ENCODE measurements around the gene THUMPD3. TPM values are rescaled to one million over a fixed set of nuclear protein-coding genes. Genes with fewer than 3 reads are reported as not detected.

Gene THUMPD3
- total and polyA plus RNA-seq, 9 of the 15 experiments (the other 6 are each of a cell fraction or from before 2014, with no cell fraction given) = 58.3 to 132 (median 113) TPM

DNA sequence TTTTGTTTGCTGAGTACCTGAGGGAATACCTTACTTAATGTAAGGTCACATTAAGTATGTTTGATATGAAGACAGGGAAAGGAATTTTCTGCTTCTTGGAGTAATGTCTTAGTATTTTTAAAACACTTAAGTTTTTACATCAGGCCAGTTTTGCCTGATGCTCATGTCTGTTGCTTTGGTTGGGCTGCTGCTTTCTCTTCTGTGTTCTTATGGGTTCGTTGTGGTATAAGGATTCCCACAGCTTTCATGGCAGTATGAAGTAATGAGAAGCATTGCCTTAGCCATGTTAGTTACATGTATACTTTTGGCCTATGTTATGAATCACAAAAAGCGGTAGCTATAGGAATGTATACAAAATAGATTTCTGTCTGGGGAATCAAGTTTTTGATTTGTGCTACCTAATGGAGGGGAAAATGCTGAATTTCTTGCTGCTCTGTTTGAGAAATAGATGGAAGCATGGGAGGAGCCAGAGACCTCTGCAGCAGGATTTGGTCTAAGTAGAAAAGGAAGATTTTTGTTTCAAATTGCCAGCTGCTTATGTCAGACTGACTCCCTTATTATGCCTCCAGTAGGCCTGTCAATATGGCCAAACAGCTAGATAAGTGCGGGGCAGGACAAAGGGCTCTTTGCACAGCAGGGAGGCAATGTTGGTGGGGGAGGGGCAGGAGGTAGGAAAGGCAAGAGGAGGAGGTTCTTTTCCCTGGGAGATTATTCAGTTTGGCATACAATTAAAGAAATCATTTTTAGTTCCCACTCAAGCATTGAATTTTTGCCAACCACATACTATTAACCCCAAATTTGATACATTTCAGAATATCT is 39.8 kb downstream of the THUMPD3 start (continued):
- TF ChIP-seq, protein P1, sequence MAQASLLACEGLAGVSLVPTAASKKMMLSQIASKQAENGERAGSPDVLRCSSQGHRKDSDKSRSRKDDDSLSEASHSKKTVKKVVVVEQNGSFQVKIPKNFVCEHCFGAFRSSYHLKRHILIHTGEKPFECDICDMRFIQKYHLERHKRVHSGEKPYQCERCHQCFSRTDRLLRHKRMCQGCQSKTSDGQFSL (CRISPR knock-in tag; IDR thresholded peaks at IDR 0.05) = no peak
- TF ChIP-seq, protein P1 (tag; IDR thresholded peaks at IDR 0.05) = no peak
- no peak for TF ChIP-seq SIN3B (IDR thresholded peaks at IDR 0.05; ENCODE audit: low read depth)
- TF ChIP-seq, protein P2, sequence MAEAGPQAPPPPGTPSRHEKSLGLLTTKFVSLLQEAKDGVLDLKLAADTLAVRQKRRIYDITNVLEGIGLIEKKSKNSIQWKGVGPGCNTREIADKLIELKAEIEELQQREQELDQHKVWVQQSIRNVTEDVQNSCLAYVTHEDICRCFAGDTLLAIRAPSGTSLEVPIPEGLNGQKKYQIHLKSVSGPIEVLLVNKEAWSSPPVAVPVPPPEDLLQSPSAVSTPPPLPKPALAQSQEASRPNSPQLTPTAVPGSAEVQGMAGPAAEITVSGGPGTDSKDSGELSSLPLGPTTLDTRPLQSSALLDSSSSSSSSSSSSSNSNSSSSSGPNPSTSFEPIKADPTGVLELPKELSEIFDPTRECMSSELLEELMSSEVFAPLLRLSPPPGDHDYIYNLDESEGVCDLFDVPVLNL (CRISPR knock-in tag; IDR thresholded peaks at IDR 0.05; ENCODE audit: low read depth) = no peak
- TF ChIP-seq ZNF668 (CRISPR knock-in tag; IDR thresholded peaks at IDR 0.05) = no peak
- peak; percentile 93 for TF ChIP-seq NBN (IDR thresholded peaks at IDR 0.05; ENCODE audit: low read depth)
- no peak for TF ChIP-seq POLR2H (tag; IDR thresholded peaks at IDR 0.05; ENCODE audit: low read depth)
- no peak for TF ChIP-seq GATAD2A (IDR thresholded peaks at IDR 0.05)
- TF ChIP-seq RFX1 (IDR thresholded peaks at IDR 0.05) = no peak; the same call in 1 of the 2 replicates
- TF ChIP-seq, protein P3, sequence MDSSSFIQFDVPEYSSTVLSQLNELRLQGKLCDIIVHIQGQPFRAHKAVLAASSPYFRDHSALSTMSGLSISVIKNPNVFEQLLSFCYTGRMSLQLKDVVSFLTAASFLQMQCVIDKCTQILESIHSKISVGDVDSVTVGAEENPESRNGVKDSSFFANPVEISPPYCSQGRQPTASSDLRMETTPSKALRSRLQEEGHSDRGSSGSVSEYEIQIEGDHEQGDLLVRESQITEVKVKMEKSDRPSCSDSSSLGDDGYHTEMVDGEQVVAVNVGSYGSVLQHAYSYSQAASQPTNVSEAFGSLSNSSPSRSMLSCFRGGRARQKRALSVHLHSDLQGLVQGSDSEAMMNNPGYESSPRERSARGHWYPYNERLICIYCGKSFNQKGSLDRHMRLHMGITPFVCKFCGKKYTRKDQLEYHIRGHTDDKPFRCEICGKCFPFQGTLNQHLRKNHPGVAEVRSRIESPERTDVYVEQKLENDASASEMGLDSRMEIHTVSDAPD (CRISPR knock-in tag; IDR thresholded peaks at IDR 0.05) = no peak
- no peak for TF ChIP-seq TCF7L2 (IDR thresholded peaks at IDR 0.05; ENCODE audit: low read depth, low read length)
- TF ChIP-seq MYC (IDR thresholded peaks at IDR 0.05; ENCODE audit: low read depth, low read length) = 0 out of 2 replicates have a peak, but pooled peaks have one; percentile 31
- no peak for TF ChIP-seq MYC (CRISPR knock-in tag; IDR thresholded peaks at IDR 0.05; ENCODE audit: borderline replicate concordance, low read depth)
- no peak for TF ChIP-seq ZNF507 (tag; conservative IDR thresholded peaks at IDR 0.05)
- TF ChIP-seq, protein P4, sequence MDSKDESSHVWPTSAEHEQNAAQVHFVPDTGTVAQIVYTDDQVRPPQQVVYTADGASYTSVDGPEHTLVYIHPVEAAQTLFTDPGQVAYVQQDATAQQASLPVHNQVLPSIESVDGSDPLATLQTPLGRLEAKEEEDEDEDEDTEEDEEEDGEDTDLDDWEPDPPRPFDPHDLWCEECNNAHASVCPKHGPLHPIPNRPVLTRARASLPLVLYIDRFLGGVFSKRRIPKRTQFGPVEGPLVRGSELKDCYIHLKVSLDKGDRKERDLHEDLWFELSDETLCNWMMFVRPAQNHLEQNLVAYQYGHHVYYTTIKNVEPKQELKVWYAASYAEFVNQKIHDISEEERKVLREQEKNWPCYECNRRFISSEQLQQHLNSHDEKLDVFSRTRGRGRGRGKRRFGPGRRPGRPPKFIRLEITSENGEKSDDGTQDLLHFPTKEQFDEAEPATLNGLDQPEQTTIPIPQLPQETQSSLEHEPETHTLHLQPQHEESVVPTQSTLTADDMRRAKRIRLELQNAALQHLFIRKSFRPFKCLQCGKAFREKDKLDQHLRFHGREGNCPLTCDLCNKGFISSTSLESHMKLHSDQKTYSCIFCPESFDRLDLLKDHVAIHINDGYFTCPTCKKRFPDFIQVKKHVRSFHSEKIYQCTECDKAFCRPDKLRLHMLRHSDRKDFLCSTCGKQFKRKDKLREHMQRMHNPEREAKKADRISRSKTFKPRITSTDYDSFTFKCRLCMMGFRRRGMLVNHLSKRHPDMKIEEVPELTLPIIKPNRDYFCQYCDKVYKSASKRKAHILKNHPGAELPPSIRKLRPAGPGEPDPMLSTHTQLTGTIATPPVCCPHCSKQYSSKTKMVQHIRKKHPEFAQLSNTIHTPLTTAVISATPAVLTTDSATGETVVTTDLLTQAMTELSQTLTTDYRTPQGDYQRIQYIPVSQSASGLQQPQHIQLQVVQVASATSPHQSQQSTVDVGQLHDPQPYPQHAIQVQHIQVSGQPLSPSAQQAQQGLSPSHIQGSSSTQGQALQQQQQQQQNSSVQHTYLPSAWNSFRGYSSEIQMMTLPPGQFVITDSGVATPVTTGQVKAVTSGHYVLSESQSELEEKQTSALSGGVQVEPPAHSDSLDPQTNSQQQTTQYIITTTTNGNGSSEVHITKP (IDR thresholded peaks at IDR 0.05; ENCODE audit: partially characterized antibody) = peak; percentile 34
- TF ChIP-seq PRPF4 (IDR thresholded peaks at IDR 0.05; ENCODE audit: insufficient read depth, low read depth, low read length, poor library complexity, severe bottlenecking) = no peak
- TF ChIP-seq BCL6 (CRISPR knock-in tag; IDR thresholded peaks at IDR 0.05) = no peak
- TF ChIP-seq PHF20 (IDR thresholded peaks at IDR 0.05; ENCODE audit: partially characterized antibody) = no peak
- TF ChIP-seq KLF6 (CRISPR knock-in tag; IDR thresholded peaks at IDR 0.05; ENCODE audit: borderline replicate concordance) = no peak
- TF ChIP-seq MAFG (tag; conservative IDR thresholded peaks at IDR 0.05) = no peak
